ENCODE measurements around the gene SLC39A8.
"Not testable (repeated sequence)": the region's sequence is repeated elsewhere in the genome, so short reads cannot be mapped to it uniquely, and the experiment has no call there.

Gene SLC39A8
- 52.9 to 101 (median 66.6) reads per million in 3 experiments for total RNA-seq

- peak; percentile 90 for DNase-seq
These were observed at the start of gene SLC39A8 for GRCh38 chr4:102344954-102345794. Gene SLC39A8, minus strand, starts transcription at chr4:102345482. Its CDS starts 820 bp downstream, at chr4:102344662.

GRCh38 chr4:102392033-102392744 lies 46.9 kb upstream of the SLC39A8 start:
- DNase-seq, result no peak

- no peak for DNase-seq
These were observed 45.2 kb upstream of the SLC39A8 start for GRCh38 chr4:102390438-102390837.

- DNase-seq, result no peak
These were observed 43.3 kb upstream of the SLC39A8 start for GRCh38 chr4:102388611-102389010.

- DNase-seq, result no peak
These were observed 42.4 kb upstream of the SLC39A8 start for GRCh38 chr4:102387552-102388150.

- no peak for DNase-seq
These were observed 41.7 kb upstream of the SLC39A8 start for GRCh38 chr4:102386966-102387365.

GRCh38 chr4:102380253-102380652 lies 35.0 kb upstream of the SLC39A8 start:
- DNase-seq, result not testable (repeated sequence)

- no peak for DNase-seq
These were observed 17.7 kb upstream of the SLC39A8 start for GRCh38 chr4:102362922-102363432.

GRCh38 chr4:102358128-102358527 lies 12.8 kb upstream of the SLC39A8 start:
- no peak for DNase-seq

- not testable (repeated sequence) for DNase-seq
These were observed 12.4 kb upstream of the SLC39A8 start for GRCh38 chr4:102357637-102358036.

- DNase-seq, result no peak
These were observed 11.4 kb upstream of the SLC39A8 start for GRCh38 chr4:102356562-102357202.

- DNase-seq, result no peak
These were observed 10.5 kb upstream of the SLC39A8 start for GRCh38 chr4:102355748-102356147.

GRCh38 chr4:102354671-102355454 lies 9.6 kb upstream of the SLC39A8 start:
- no peak for DNase-seq

GRCh38 chr4:102352781-102353180 lies 7.5 kb upstream of the SLC39A8 start:
- no peak for DNase-seq

- no peak for DNase-seq
These were observed 5.4 kb upstream of the SLC39A8 start for GRCh38 chr4:102350634-102351033.

GRCh38 chr4:102348701-102349100 lies 3.4 kb upstream of the SLC39A8 start:
- no peak for DNase-seq

GRCh38 chr4:102345795-102346100 lies 466 bp upstream of the SLC39A8 start:
- no peak for DNase-seq

GRCh38 chr4:102344520-102344953 lies 745 bp downstream of the SLC39A8 start:
- no peak for DNase-seq

- peak; percentile 17 for DNase-seq
These were observed 1.2 kb downstream of the SLC39A8 start for GRCh38 chr4:102343964-102344519.

GRCh38 chr4:102342404-102343074 lies 2.7 kb downstream of the SLC39A8 start:
- no peak for DNase-seq

GRCh38 chr4:102341201-102341600 lies 4.1 kb downstream of the SLC39A8 start:
- DNase-seq, result no peak

Data from central memory CD4-positive, alpha-beta T cell (primary cell).